NCI-H2196 (cell line): ENCODE results near the gene PPP1R36.
"Not testable (repeated sequence)": the region's sequence is repeated elsewhere in the genome, so short reads cannot be mapped to it uniquely, and the experiment has no call there.

ENCODE experiments used
- DNase-seq: peaks from one replicate; lab custom pipeline; 2025; ENCODE audit not compliant: unreplicated experiment; lab: John Stamatoyannopoulos, UW

Gene PPP1R36

GRCh38 chr14:64517667-64518066 lies 32.1 kb upstream of the PPP1R36 start:
- DNase-seq = not testable (repeated sequence)

- DNase-seq = no peak
Observed at GRCh38 chr14:64518229-64518628, 31.5 kb upstream of the PPP1R36 start.

GRCh38 chr14:64520699-64521098 lies 29.1 kb upstream of the PPP1R36 start:
- DNase-seq = no peak

- DNase-seq = no peak
Observed at GRCh38 chr14:64522591-64523355, 27.0 kb upstream of the PPP1R36 start.

- DNase-seq = no peak
Observed at GRCh38 chr14:64525354-64525753, 24.4 kb upstream of the PPP1R36 start.

- no peak for DNase-seq
Observed at GRCh38 chr14:64531567-64531966, 18.2 kb upstream of the PPP1R36 start.

GRCh38 chr14:64536488-64537245 lies 13.1 kb upstream of the PPP1R36 start:
- DNase-seq = no peak

GRCh38 chr14:64540208-64541202 lies 9.3 kb upstream of the PPP1R36 start, which contains the start of gene HSPA2:
Gene HSPA2 (plus strand): TSS chr14:64540741. CDS start chr14:64540850, 109 bp downstream.
- peak; percentile 98 for DNase-seq

GRCh38 chr14:64541261-64541971 lies 8.3 kb upstream of the PPP1R36 start:
- no peak for DNase-seq

GRCh38 chr14:64541972-64542835 lies 7.6 kb upstream of the PPP1R36 start:
- DNase-seq = no peak

- DNase-seq = no peak
Observed at GRCh38 chr14:64542836-64543201, 6.9 kb upstream of the PPP1R36 start.

GRCh38 chr14:64544607-64545312 lies 5.0 kb upstream of the PPP1R36 start:
- no peak for DNase-seq

- no peak for DNase-seq
Observed at GRCh38 chr14:64549016-64549415, 745 bp upstream of the PPP1R36 start.

- no peak for DNase-seq
Observed at GRCh38 chr14:64550621-64551333, 1.0 kb downstream of the PPP1R36 start.

- DNase-seq = no peak
Observed at GRCh38 chr14:64554556-64554955, 4.8 kb downstream of the PPP1R36 start.

- no peak for DNase-seq
Observed at GRCh38 chr14:64556526-64556925, 6.8 kb downstream of the PPP1R36 start.

GRCh38 chr14:64558216-64558615 lies 8.5 kb downstream of the PPP1R36 start:
- DNase-seq = not testable (repeated sequence)

- peak; percentile 46 for DNase-seq
Observed at GRCh38 chr14:64561631-64562030, 11.9 kb downstream of the PPP1R36 start.
